Endothelial cell (in vitro differentiated cells): ENCODE data around the gene LRRC27. TPM values are rescaled to one million over a fixed set of nuclear protein-coding genes. Genes with fewer than 3 reads are reported as not detected.

ENCODE experiments used
- DNase-seq: peaks from one replicate; pipeline ENCODE4 v3.0.0; 2021; ENCODE audit warnings: low spot score
- H3K27ac Mint-ChIP-seq: one replicate; pipeline ENCODE4 v1.8.0; 2021; ENCODE audit warnings: mixed read lengths, inconsistent platforms; ENCODE audit not compliant: unreplicated experiment
- H3K27me3 Mint-ChIP-seq: one replicate; pipeline ENCODE4 v1.8.0; 2021; ENCODE audit warnings: mild to moderate bottlenecking, moderate library complexity, mixed read lengths, inconsistent platforms; ENCODE audit not compliant: unreplicated experiment
- H3K36me3 Mint-ChIP-seq: one replicate; pipeline ENCODE4 v1.8.0; 2021; ENCODE audit warnings: mild to moderate bottlenecking, low read depth, mixed read lengths, inconsistent platforms; ENCODE audit not compliant: unreplicated experiment
- H3K4me1 Mint-ChIP-seq: one replicate; pipeline ENCODE4 v1.8.0; 2021; ENCODE audit warnings: mild to moderate bottlenecking, mixed read lengths, inconsistent platforms; ENCODE audit not compliant: unreplicated experiment
- H3K4me3 Mint-ChIP-seq: one replicate; pipeline ENCODE4 v1.8.0; 2021; ENCODE audit warnings: mild to moderate bottlenecking, mixed read lengths, inconsistent platforms; ENCODE audit not compliant: unreplicated experiment
- H3K9me3 Mint-ChIP-seq: one replicate; pipeline ENCODE4 v1.8.0; 2021; ENCODE audit warnings: mixed read lengths, inconsistent platforms; ENCODE audit not compliant: unreplicated experiment
- CTCF ChIP-seq: fragments of 200-600 bp; sonication (generic); IDR thresholded peaks from one replicate; pipeline ENCODE4 v1.5.0; 2021; ENCODE audit warnings: antibody characterized with exemption; ENCODE audit not compliant: unreplicated experiment
- total RNA-seq: library from RNA; stranded (reverse); fragmentation: NEBNext Ultra II Directional; extraction: Animal tissue kit (Norgen Biotek cat#: 25700); gene quantifications from one replicate; pipeline ENCODE4 v1.2.1, GENCODE V29; 2021; ENCODE audit not compliant: unreplicated experiment

LRRC27 gene
- total RNA-seq, 1 donor from 2014 or later: 11.1 TPM

- H3K4me3 Mint-ChIP-seq: no peak overlapping the region
These were observed 41.4 kb upstream of the LRRC27 start for GRCh38 chr10:132290631-132291030.

GRCh38 chr10:132291826-132292225 is 40.2 kb upstream of the LRRC27 start:
- Mint-ChIP-seq H3K27ac (no peak overlapping the region), H3K9me3 (no peaks in the 10 kb centered on the region), H3K36me3 (no peaks in the 10 kb centered on the region), H3K4me1 (no peaks in the 10 kb centered on the region), H3K27me3 (peaks cover 6% of the 10 kb centered on the region), H3K4me3 (no peak overlapping the region)
- DNase-seq: no peak
- no peak for TF ChIP-seq CTCF

More at GRCh38 chr10:132290631-132291030, 41.4 kb upstream of the LRRC27 start:
- Mint-ChIP-seq H3K36me3 (no peaks in the 10 kb centered on the region), H3K27me3 (peaks cover 6% of the 10 kb centered on the region), H3K4me1 (no peaks in the 10 kb centered on the region), H3K27ac (no peak overlapping the region), H3K9me3 (no peaks in the 10 kb centered on the region)
- TF ChIP-seq CTCF: no peak
- no peak for DNase-seq

- no peak for DNase-seq
- no peak overlapping the region for H3K4me3 Mint-ChIP-seq
- H3K36me3 Mint-ChIP-seq: no peaks in the 10 kb centered on the region
- no peaks in the 10 kb centered on the region for H3K4me1 Mint-ChIP-seq
- peaks cover 8% of the 10 kb centered on the region for H3K27me3 Mint-ChIP-seq
- H3K9me3 Mint-ChIP-seq: no peaks in the 10 kb centered on the region
- no peak for TF ChIP-seq CTCF
- no peak overlapping the region for H3K27ac Mint-ChIP-seq
These were observed 39.4 kb upstream of the LRRC27 start for GRCh38 chr10:132292287-132293200.

- H3K4me1 Mint-ChIP-seq: no peaks in the 10 kb centered on the region
- H3K27me3 Mint-ChIP-seq: peaks cover 8% of the 10 kb centered on the region
These were observed 38.7 kb upstream of the LRRC27 start for GRCh38 chr10:132293201-132293812.

More at GRCh38 chr10:132293201-132293812, 38.7 kb upstream of the LRRC27 start:
- Mint-ChIP-seq H3K36me3 (no peaks in the 10 kb centered on the region), H3K4me3 (no peak overlapping the region), H3K27ac (no peak overlapping the region), H3K9me3 (no peaks in the 10 kb centered on the region)
- TF ChIP-seq CTCF: no peak
- no peak for DNase-seq
